Measurements from ENCODE around the gene FHIT. TPM values are rescaled to one million over a fixed set of nuclear protein-coding genes. Genes with fewer than 3 reads are reported as not detected.

Gene FHIT
- total and polyA plus RNA-seq, 10 of the 15 experiments (the other 5 are each of a cell fraction or from before 2014, with no cell fraction given), result 4.2 to 14.9 (median 9.4) TPM

- H3K4me2 ChIP-seq (ENCODE audit: control insufficient read depth, insufficient read depth), result no peak overlapping the region
- no peak overlapping the region for H3K27ac ChIP-seq (ENCODE audit: control insufficient read depth, insufficient read depth)
- no peak for ATAC-seq
- no peaks in the 10 kb centered on the region for H3K79me2 ChIP-seq (ENCODE audit: control insufficient read depth, insufficient read depth, low read length)
- intact Hi-C loops (cut with micrococcal nuclease; ENCODE audit: unreplicated experiment) (no loop called here), in situ Hi-C loops (cut with MboI) (no loop called here)
- WGBS (ENCODE audit: insufficient coverage, insufficient replicate concordance, low lambda C conversion rate, missing lambda C conversion rate), result 65% methylated on average over 3 of the region's 3 CpGs
- H4K20me1 ChIP-seq (ENCODE audit: control insufficient read depth, insufficient read depth), result no peaks in the 10 kb centered on the region
- ChIA-PET POLR2A (no interaction called here), RAD21 (ENCODE audit: unreplicated experiment) (interaction anchor here (0.9 kb wide), 1 partner anchor 521 kb away, joined by 3 read pairs; no protein-coding TSS in a partner anchor), SMC1A (ENCODE audit: uncharacterized antibody, unreplicated experiment) (no interaction called here), CTCF (interaction anchor here (0.8 kb wide), 1 partner anchor 958 kb away, joined by 3 read pairs; no protein-coding TSS in a partner anchor)
- no peaks in the 10 kb centered on the region for H3K27me3 ChIP-seq (replicated peaks in 1 of 2; ENCODE audit: control insufficient read depth in 2 of 2, insufficient read depth in 2 of 2, low read length in 1 of 2)
- TF ChIP-seq GATAD2B (conservative IDR thresholded peaks at IDR 0.05; ENCODE audit: low read depth) (no peak), CBX3 (IDR thresholded peaks at IDR 0.05; ENCODE audit: borderline replicate concordance, low read depth) (no peak)
- no peaks in the 10 kb centered on the region for H3K4me1 ChIP-seq (ENCODE audit: control insufficient read depth, insufficient read depth, low read length)
- no TSS peak for BruUV-seq (replicated peaks)
- no peak for FAIRE-seq
- H3K9ac ChIP-seq (ENCODE audit: control insufficient read depth, insufficient read depth, low read length), result no peak overlapping the region
- no peak overlapping the region for H2AFZ ChIP-seq (ENCODE audit: control insufficient read depth, low read depth, low read length)
- H3K4me3 ChIP-seq, result no peak overlapping the region
- H3K9me3 ChIP-seq (replicated peaks; ENCODE audit: control insufficient read depth, insufficient read depth, low read length), result no peaks in the 10 kb centered on the region
- H3K36me3 ChIP-seq (ENCODE audit: control insufficient read depth in 2 of 2, insufficient read depth in 2 of 2, low read length in 1 of 2), result no peaks in the 10 kb centered on the region
- DNase-seq (ENCODE audit: low read depth, low spot score), result no peak
Observed at GRCh38 chr3:60424034-60424433, 827.2 kb downstream of the FHIT start.

- H3K4me2 ChIP-seq (ENCODE audit: control insufficient read depth, insufficient read depth), result no peak overlapping the region
- intact Hi-C loops (cut with micrococcal nuclease; ENCODE audit: unreplicated experiment), result no loop called here
- TF ChIP-seq SMAD5 (IDR thresholded peaks at IDR 0.05; ENCODE audit: low read depth) (no peak), ZNF592 (IDR thresholded peaks at IDR 0.05) (no peak), ZBTB4 (CRISPR knock-in tag; IDR thresholded peaks at IDR 0.05) (no peak), BACH1 (IDR thresholded peaks at IDR 0.05; ENCODE audit: borderline replicate concordance) (no peak), STAT3 (IDR thresholded peaks at IDR 0.05; ENCODE audit: low read depth, low read length) (no peak), ZBED1 (IDR thresholded peaks at IDR 0.05; ENCODE audit: borderline replicate concordance) (no peak), SREBF2 (IDR thresholded peaks at IDR 0.05; ENCODE audit: low read length) (no peak), USF1 (IDR thresholded peaks at IDR 0.05; ENCODE audit: borderline replicate concordance, extremely low read length, insufficient read depth, low read depth, low read length) (no peak)
Observed at GRCh38 chr3:60423556-60423955, 827.7 kb downstream of the FHIT start.

More at GRCh38 chr3:60423556-60423955, 827.7 kb downstream of the FHIT start:
- no peaks in the 10 kb centered on the region for H3K9me3 ChIP-seq (replicated peaks; ENCODE audit: control insufficient read depth, insufficient read depth, low read length)
- no peaks in the 10 kb centered on the region for H3K4me1 ChIP-seq (ENCODE audit: control insufficient read depth, insufficient read depth, low read length)
- no peak for FAIRE-seq
- no peak for DNase-seq (ENCODE audit: low read depth, low spot score)
- no peaks in the 10 kb centered on the region for H3K79me2 ChIP-seq (ENCODE audit: control insufficient read depth, insufficient read depth, low read length)
- no peak overlapping the region for H3K27ac ChIP-seq (ENCODE audit: control insufficient read depth, insufficient read depth)
- POLR2A ChIA-PET, result no interaction called here
- ATAC-seq, result no peak
- SMC1A ChIA-PET (ENCODE audit: uncharacterized antibody, unreplicated experiment), result no interaction called here
- H3K27me3 ChIP-seq (replicated peaks in 1 of 2; ENCODE audit: control insufficient read depth in 2 of 2, insufficient read depth in 2 of 2, low read length in 1 of 2), result no peaks in the 10 kb centered on the region
- no peak overlapping the region for H3K9ac ChIP-seq (ENCODE audit: control insufficient read depth, insufficient read depth, low read length)
- in situ Hi-C loops (cut with MboI), result no loop called here
- WGBS (ENCODE audit: insufficient coverage, insufficient replicate concordance, low lambda C conversion rate, missing lambda C conversion rate), result 100% methylated on average over 1 of the region's 1 CpG
- H3K36me3 ChIP-seq (ENCODE audit: control insufficient read depth in 2 of 2, insufficient read depth in 2 of 2, low read length in 1 of 2), result no peaks in the 10 kb centered on the region
- no peak overlapping the region for H3K4me3 ChIP-seq
- BruUV-seq (replicated peaks), result no TSS peak
- CTCF ChIA-PET, result interaction anchor here (0.8 kb wide), 1 partner anchor 959 kb away, joined by 3 read pairs; no protein-coding TSS in a partner anchor
- H4K20me1 ChIP-seq (ENCODE audit: control insufficient read depth, insufficient read depth), result no peaks in the 10 kb centered on the region
- no peak overlapping the region for H2AFZ ChIP-seq (ENCODE audit: control insufficient read depth, low read depth, low read length)
- RAD21 ChIA-PET (ENCODE audit: unreplicated experiment), result no interaction called here
